Stimulated activated CD8-positive, alpha-beta memory T cell treated with anti-CD3 and anti-CD28 coated beads, Interleukin-4, amount 100 ng/mL, for 4 hours (primary cell): ENCODE measurements around the gene TMEM72.

ENCODE experiments used
- DNase-seq, 2 donors: peaks; one replicate each; pipeline ENCODE4 v3.0.0-alpha.2; 2020; ENCODE audit warnings: low read depth in 2 of 2, low spot score in 1 of 2

The TMEM72 gene

DNA sequence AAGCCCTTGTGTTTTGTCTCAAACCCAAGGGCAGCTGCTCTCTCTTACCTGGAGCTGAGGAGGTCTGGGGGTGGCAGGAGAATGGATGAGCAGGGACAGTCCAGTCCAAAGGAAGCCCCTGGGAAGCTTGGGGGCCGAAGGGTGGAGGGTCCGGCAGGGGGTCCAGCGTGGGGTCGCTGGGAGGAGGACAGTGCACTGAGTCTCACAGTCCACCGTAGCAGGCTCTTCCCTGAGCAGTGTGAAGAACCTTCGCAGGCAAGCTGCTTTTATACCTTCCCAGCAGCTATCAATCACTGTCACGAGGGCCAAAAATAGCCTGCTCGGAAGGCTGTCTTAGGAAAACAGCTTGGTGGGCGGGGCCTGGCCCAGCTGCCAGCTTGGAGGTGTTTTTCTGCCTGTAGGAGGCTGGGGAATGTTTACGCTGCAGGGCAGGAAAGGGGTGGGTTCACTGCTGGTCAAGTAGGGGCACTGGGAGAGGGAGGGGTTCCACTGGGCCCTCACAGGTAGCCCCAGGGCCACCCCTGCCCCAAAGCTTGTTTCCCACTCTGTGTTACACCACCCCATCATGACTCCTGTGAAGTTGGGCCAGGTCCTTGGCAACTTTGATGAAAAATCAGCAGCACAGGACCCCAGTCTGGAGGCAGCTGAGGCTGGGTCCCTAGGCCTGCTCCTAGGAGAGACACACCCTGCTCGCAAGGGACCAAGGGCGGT lies 67.6 kb downstream of the TMEM72 start, which contains the start of gene DEPP1:
Gene DEPP1, minus strand, starts transcription at position 240 of the 711 bp plus-strand sequence. CDS start 779 bp downstream, outside the sequence.
- no peak for DNase-seq

DNA sequence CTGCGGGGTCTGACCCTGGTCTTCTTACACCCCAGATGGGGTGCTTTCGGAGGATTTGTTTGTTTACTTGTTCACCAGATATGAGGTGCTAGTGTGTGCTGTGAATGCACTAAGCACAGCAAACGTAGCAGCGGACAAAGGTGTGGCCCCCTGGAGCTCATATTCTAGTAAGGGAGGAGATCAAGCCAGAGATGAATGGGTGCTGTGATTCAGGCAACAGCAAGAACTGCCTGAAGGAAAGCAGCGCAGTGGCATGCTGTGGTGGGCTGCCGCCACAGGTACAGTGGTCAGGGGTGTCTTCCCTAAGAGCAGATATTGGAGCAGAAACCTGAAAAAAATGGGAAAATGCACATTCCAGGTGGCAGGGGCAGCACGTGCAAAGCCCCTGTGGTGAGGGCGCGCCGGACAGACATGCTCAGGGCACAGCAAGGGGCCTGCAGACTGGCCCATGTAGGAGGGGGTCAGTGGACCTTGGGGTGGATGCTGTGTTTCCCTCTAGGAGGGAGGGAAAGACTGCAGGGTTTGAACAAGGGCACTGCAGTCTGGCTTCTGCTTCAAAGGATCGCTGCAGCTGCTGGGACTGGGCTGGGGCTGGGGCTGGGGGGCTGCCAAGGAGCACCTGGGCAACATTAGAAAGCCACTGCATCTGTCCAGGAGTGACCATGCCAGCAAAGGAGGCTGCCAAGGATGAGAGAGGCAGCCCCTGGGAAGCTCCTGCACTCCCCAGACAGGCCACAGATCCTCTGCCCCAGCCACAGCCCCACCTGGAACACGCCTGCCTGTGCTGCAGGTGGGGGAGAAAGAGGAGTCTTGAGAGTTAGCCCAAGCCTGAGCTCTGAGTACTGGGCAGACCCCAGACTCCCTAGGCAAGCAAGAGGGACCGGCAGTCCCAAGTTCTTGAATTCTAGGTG lies 68.4 kb downstream of the TMEM72 start:
- no peak for DNase-seq

DNA sequence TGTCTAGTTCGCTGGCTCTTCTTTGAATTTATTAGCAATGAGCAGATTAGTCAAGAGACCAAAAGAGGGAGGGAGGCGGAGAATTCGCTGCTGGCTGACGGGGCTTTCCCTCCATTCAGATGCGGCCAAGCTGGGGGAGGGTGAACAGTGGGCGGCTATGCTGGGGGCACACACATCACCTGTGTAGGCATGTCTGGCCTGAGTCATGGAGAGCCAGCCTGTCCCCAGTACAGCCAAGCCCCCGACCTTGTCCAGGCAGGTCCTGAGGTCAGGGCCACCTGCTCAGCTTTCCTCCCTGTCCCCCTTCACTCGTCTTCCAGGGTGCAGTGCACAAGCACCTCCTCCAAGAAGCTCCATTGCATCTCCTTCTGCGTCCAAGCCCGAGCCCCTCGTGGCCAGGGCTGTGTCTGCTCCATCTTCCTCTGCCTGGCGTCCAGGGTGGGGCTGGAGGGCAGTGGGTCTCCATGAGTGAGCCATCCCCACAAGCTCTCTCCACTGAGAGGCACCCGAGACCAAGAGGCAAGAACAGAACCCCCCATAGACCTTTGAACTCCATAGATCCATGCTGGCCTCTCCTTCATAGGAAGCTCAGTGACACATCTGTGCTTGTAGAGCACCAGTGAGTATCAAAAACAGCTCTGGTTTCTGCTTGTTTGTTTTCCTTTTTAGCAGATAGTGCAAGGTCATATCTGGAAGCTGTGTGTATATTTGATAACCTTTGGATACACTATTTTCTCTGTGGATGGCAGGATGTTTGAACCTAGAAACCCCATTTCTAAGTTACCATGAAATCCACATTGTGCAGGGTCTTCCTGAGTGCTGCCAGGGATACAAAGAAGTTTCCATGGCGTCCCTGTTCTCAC lies 69.4 kb downstream of the TMEM72 start:
- no peak for DNase-seq

DNA sequence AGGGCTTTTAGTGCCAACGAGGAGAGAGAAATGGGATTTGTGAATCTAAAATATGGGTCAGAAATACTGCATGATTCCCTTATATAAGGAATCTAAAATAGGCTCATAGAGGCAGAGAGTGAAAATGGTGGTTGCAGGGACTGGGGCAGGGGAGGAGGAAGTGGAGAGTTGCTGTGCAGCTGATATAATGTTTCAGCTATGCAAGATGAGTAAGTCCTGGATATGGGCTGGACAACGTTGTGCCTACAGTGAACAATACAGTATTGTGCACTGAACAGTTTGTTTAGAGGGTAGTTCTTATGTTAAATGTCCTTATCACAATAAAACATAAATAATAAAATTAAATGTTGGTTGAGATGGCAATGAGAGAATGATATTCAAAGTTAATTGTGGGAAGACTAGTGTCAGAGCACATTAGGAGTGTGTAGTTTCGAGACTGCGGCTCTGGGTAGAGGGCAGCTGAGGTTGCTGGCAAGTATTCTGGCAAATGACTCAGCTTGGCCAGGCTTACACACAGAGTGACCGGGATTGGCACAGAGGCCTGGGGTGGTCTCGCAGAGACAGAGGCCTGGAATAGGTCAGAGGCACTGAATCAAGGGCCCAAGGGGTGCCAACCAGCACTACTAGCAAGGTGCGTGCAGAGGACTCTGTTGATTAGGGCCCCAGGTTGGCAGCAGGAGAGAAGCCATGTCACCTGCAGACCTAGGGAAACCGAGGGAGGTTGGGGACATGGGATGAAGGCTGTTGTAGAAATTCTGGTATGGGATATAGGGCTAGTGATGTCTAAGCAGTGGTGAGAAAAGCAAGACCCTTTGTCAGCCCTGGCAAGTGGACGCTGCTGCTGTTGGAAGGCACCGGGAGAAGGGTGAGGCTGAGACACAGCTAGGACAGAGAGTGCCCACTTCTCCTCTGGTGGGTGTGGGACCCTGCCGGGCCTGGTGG lies 70.3 kb downstream of the TMEM72 start:
- no peak for DNase-seq

DNA sequence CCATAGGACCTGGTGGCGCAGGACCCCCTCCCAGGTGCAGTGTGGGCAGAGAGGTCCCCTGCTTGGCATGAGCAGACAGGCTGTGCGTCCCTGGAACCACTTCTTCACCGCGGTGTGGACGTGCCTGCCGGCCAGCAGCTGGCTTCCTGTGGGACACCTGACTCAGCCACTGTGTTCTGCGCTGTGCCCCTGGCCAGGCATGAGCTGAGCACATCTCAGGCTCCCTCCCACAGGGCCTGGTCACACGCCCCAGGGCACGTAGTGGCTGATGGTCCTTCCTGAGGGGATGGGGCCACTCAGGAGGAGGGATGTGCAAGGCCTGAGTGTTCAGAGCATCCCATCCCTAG lies 71.0 kb downstream of the TMEM72 start:
- no peak for DNase-seq

DNA sequence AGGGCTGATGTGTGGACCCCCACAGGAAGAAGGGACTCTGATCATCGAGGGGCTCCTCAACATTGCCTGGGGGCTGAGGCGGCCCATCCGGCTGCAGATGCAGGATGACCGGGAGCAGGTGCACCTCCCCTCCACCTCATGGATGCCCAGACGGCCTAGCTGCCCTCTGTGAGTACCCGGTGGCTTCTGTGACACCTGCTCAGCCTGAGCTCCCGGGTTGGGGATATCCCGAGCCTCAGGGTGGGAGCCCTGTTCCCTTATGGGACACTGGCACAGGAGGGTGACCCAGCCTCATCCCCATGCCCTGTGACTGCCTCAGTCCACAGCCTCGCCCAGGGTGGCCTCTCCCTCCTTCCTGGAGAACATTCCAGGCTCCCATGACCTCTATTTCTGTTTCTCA lies 71.4 kb downstream of the TMEM72 start:
- no peak for DNase-seq

DNA sequence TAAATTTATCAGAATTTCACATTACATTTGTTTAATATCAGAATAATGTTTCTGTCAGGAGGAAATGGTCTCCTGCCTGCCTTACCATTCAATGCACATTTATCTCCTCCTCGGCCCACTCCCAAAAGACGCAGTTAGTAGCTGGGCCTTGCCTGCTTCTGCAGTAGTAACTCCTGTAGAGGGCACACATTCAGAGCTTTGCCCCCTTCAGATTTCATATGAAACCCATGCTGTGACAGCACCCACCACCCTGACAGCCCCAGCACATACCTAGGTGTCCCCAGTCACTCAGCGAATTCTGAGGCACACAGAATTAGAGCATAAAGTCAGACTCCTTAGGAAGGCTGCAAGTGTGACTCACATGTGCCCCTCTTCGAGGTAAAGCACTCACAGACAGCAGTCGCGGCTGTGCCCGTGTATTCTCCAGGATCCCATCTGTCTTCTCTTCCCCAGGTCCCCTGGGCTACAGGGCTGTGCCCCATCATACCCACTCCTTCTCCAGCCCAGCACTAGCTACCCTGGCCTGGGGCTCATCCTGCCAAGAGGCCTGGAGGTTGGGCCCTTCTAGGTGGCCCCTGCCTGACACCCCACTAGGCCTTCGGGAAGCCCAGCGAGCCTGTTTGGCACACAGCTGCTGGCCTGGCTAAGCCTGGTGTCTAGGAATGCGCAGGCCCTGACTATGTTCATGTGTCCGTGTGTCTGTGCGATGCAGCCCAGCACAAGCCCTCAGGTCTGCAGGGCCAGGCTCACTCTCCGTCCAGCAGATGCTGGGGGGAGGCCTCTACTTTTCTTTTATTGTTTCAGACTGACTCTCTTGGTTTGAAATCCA lies 72.1 kb downstream of the TMEM72 start:
- DNase-seq = no peak

DNA sequence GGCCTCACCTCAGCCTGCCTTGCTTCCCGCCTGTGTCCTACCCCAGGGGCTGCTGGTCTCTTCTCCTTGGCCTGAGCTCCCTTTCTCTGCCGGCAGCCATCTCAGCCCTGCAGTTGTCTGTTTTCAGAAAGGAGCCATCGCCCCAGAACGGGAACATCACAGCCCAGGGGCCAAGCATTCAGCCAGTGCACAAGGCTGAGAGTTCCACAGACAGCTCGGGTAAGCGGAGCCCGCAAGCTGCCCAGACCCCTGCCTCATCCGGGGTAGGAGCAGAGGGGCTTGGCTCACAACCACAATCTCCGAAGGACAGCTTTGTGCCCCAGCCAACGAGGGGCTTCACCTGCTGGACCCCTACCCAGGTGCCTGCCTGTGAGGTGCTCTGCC lies 72.8 kb downstream of the TMEM72 start:
- no peak for DNase-seq

DNA sequence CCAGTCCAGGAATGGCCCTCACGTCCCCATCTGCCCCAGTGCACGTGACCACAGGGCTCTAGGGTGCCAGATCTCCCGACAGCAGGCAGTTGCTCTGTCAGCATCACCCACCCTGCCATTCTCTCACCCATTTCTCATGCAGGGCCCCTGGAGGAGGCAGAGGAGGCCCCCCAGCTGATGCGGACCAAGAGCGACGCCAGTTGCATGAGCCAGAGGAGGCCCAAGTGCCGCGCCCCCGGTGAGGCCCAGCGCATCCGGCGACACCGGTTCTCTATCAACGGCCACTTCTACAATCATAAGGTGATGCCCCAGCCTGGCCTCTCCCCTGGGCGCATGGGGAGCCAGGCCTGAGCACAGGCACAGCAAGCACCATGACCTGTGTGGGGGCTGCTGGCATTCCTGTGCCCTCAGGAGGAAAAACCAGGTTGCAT lies 73.5 kb downstream of the TMEM72 start:
- DNase-seq = no peak

DNA sequence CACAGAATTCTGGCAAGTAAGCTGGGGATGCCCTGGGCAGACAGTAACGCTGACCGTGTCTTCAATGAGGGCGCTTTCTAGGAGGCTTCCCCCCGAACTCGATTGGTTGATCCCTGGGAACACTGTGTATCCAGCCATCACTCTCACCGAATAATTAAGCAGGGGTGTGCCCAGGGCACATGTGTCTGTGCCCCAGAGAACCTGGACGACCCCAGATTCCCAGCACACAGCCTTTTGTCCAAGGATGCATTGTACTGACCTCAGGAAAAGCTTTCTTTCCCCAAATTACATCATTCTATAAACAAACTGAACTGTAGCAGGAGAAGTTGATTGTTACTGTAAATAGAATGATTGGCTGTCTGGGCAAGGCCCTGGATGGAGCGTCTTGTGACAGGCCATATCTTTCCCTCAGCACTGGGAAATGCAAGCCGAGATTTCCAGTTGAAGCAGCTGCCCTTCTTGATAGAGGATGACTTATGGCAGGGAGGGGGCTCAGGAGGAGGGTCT lies 74.1 kb downstream of the TMEM72 start:
- DNase-seq = no peak

DNA sequence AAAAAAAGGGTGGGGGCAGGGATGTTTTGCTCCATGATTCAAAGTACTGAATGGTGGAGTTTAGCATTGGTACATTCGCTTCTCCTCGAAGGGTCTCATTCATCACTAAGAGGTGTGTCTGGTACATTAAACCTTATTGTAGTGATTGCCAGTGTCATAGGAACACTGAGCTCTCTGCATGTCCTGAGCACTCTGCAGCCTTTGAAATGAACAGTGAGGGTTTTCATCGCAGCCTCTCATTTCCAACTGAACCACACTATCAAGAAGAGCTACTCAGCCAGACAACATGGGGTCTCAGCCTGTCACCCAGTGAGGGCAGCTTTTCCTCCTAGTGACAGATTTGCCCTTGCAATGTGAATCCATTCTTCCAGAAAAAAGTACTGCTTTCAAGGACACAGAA lies 75.0 kb downstream of the TMEM72 start:
- DNase-seq = no peak
